GM12865 (cell line): ENCODE results near the gene FGF14.

ENCODE experiments used
- DNase-seq: peaks from one replicate; pipeline ENCODE4 v3.0.0; 2010; ENCODE audit warnings: low read depth
- H3K4me3 ChIP-seq: 2 replicates; pipeline ENCODE4 v1.5.1; 2011; ENCODE audit warnings: mild to moderate bottlenecking, low read depth, low read length, control low read depth
- TF ChIP-seq, protein P1 (sequence below): IDR thresholded peaks from 2 replicates; pipeline ENCODE4 v1.5.1; 2011; ENCODE audit warnings: low read length, control low read depth, low read depth, inconsistent platforms; ENCODE audit not compliant: insufficient read depth; ENCODE audit errors: missing control alignments

Gene FGF14

DNA sequence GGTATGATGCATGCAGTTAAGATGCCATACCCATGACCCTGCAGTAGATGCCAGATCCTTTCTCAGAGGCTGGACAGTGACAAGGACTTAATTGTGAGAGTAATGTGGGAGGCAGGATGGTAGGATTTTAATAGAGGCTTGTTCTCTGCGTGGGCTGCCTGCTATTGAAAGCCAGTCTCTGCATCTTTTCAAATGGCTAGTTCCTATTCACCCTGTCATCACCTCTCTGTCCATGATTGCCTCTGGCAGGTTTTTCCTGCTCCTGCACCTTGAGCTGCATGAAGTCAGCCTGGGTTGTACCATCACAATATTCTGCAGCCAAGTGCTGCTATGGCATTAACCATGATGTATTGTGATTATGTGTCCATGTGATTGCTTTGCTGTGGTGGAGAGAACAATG, 508.8 kb downstream of the FGF14 start:
- DNase-seq: no peak
- H3K4me3 ChIP-seq: no peak overlapping the region
- TF ChIP-seq, protein P1, sequence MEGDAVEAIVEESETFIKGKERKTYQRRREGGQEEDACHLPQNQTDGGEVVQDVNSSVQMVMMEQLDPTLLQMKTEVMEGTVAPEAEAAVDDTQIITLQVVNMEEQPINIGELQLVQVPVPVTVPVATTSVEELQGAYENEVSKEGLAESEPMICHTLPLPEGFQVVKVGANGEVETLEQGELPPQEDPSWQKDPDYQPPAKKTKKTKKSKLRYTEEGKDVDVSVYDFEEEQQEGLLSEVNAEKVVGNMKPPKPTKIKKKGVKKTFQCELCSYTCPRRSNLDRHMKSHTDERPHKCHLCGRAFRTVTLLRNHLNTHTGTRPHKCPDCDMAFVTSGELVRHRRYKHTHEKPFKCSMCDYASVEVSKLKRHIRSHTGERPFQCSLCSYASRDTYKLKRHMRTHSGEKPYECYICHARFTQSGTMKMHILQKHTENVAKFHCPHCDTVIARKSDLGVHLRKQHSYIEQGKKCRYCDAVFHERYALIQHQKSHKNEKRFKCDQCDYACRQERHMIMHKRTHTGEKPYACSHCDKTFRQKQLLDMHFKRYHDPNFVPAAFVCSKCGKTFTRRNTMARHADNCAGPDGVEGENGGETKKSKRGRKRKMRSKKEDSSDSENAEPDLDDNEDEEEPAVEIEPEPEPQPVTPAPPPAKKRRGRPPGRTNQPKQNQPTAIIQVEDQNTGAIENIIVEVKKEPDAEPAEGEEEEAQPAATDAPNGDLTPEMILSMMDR: no peak

DNA sequence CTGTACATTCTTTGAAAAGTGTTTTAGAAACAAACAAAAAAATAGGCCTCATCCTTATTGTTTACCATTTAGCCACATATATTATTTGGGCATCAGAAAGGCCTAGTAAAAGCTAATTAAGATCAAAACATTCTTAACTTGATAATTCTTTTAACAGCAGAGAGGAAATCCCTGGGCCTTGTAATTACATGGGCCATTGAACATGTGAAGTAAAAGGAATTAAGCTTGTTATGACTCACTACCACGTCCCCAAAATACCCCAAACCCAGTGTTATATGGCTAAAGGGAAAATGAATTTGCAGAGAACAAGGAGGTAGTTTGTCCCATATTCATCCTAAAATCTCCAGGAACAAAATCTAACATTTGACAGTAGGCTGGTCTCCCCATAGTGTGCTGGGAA, 509.6 kb downstream of the FGF14 start:
- TF ChIP-seq, protein P1: no peak
- no peak overlapping the region for H3K4me3 ChIP-seq
- no peak for DNase-seq

- TF ChIP-seq, protein P1: no peak
- H3K4me3 ChIP-seq: no peak overlapping the region
- no peak for DNase-seq
These were observed 520.3 kb downstream of the FGF14 start for GRCh38 chr13:101881593-101881992.

GRCh38 chr13:101880581-101880980, 521.3 kb downstream of the FGF14 start:
- DNase-seq: peak; percentile 7
- TF ChIP-seq, protein P1: no peak
- no peak overlapping the region for H3K4me3 ChIP-seq

DNA sequence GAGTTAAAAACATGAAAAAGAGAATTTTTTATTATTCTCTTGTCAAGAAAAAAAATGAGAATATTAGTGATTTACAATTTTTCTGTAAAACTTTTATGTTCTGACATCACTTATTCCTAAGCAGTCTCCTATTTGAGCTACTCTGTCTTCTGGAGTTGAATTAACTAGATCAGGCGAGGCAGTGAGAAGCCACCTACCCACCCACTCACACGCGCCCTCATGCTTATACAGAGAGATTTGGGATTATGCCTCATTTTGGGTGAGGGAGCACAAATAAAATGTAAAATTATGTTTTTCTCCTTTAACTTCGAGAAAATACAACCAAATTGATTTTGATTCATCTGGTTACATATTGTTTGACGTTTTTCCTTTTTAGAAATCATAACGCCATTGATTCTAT, 524.9 kb downstream of the FGF14 start:
- DNase-seq: no peak
- no peak overlapping the region for H3K4me3 ChIP-seq
- TF ChIP-seq, protein P1: no peak

- no peak for DNase-seq
- no peak overlapping the region for H3K4me3 ChIP-seq
- TF ChIP-seq, protein P1: no peak
These were observed 526.0 kb downstream of the FGF14 start for GRCh38 chr13:101875717-101876393.

DNA sequence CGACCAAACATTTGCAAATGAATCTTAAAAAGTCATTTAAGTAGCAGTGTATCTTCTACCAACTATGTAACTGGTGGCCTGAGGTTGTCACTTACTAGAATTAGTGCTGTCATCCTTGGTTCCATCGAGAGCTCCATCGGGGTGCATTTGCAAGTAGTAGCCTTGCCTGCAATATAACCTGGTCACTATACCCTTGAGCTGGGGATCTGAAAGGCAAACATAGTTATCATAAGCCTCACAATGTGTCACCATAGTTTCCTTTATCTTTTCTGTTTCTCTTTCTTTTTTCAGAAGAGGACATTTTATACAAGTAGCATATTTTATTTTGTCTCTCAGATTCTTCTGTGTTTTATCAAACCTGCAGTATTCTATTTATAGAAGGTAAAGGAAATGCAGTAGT, 526.8 kb downstream of the FGF14 start:
- DNase-seq: no peak
- TF ChIP-seq, protein P1: no peak
- H3K4me3 ChIP-seq: no peak overlapping the region
